Sigmoid colon (tissue), 4 donors: Measurements from ENCODE around the gene CHCHD5.

Experiments used
- EP300 ChIP-seq, 4 donors: sonication (generic); formaldehyde crosslinking; IDR thresholded peaks; one replicate each; pipeline ENCODE4 v1.6.1; 2017; ENCODE audit warnings: antibody characterized with exemption in 4 of 4
- POLR2A ChIP-seq, 2 donors: fragments of 450-650 bp; IDR thresholded peaks; one replicate each; pipeline ENCODE4 v1.6.1; 2016; ENCODE audit warnings: antibody characterized with exemption in 2 of 2, mild to moderate bottlenecking in 2 of 2, moderate library complexity in 2 of 2
- TF ChIP-seq, protein P1 (sequence below), 4 experiments: fragments of 450-650 bp in 3 of 4; fragments of 200-600 bp in 1 of 4; IDR thresholded peaks; one replicate each; pipeline ENCODE4 v1.5.1; 2016 to 2019; ENCODE audit warnings: antibody characterized with exemption in 4 of 4, mild to moderate bottlenecking in 3 of 4, moderate library complexity in 2 of 4

DNA sequence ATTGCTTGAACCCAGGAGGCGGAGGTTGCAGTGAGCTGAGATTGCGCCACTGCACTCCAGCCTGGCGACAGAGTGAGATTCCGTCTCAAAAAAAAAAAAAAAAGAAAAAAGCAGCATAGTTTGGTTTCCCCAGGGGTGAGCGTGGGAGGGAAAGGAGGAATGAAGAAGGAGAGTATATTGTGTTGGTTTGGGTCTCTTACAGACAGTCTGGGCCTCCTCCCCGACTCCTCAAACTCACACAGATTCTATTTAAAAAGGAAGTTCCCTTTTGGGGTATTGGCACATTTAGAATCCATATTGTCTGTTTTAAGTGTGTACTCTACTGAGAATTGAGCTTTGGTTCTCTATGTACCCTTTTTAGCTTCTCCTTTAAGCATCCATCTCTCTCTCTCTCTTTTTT is 34.0 kb downstream of the CHCHD5 start:
- TF ChIP-seq, protein P1, sequence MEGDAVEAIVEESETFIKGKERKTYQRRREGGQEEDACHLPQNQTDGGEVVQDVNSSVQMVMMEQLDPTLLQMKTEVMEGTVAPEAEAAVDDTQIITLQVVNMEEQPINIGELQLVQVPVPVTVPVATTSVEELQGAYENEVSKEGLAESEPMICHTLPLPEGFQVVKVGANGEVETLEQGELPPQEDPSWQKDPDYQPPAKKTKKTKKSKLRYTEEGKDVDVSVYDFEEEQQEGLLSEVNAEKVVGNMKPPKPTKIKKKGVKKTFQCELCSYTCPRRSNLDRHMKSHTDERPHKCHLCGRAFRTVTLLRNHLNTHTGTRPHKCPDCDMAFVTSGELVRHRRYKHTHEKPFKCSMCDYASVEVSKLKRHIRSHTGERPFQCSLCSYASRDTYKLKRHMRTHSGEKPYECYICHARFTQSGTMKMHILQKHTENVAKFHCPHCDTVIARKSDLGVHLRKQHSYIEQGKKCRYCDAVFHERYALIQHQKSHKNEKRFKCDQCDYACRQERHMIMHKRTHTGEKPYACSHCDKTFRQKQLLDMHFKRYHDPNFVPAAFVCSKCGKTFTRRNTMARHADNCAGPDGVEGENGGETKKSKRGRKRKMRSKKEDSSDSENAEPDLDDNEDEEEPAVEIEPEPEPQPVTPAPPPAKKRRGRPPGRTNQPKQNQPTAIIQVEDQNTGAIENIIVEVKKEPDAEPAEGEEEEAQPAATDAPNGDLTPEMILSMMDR (IDR thresholded peaks at IDR 0.05): no peak
- TF ChIP-seq POLR2A (IDR thresholded peaks at IDR 0.05) (no peak), EP300 (IDR thresholded peaks at IDR 0.05) (no peak)
